ENCODE results near the gene CLDN11. TPM values are rescaled to one million over a fixed set of nuclear protein-coding genes. Genes with fewer than 3 reads are reported as not detected.

Gene CLDN11
- polyA plus RNA-seq, 1 donor from 2014 or later = 0.98 TPM

GRCh38 chr3:170473358-170473757 lies 54.7 kb downstream of the CLDN11 start:
- Histone ChIP-seq H3K4me3 (ENCODE audit: low read length) (no peak overlapping the region), H2AFZ (ENCODE audit: low read depth, low read length) (no peak overlapping the region), H3K9ac (ENCODE audit: low read length) (no peak overlapping the region), H4K20me1 (ENCODE audit: insufficient read depth) (no peaks in the 10 kb centered on the region), H3F3A (ENCODE audit: insufficient read depth, low read length, poor library complexity, severe bottlenecking) (no peaks in the 10 kb centered on the region), H3K9me3 (ENCODE audit: low read length) (no peaks in the 10 kb centered on the region), H3K9me2 (ENCODE audit: insufficient read depth, low read length) (no peaks in the 10 kb centered on the region), H3K4me2 (ENCODE audit: low read length) (no peak overlapping the region), H3K27me3 (ENCODE audit: insufficient read depth, low read depth, low read length) (no peaks in the 10 kb centered on the region), H3K36me3 (ENCODE audit: insufficient read depth, low read length) (no peaks in the 10 kb centered on the region), H3K79me2 (replicated peaks; ENCODE audit: insufficient read depth, low read length) (no peaks in the 10 kb centered on the region), H3K27ac (ENCODE audit: low read length) (no peak overlapping the region)
- TF ChIP-seq REST (IDR thresholded peaks at IDR 0.05; ENCODE audit: borderline replicate concordance) = no peak
- no peak for TF ChIP-seq POLR2AphosphoS5 (IDR thresholded peaks at IDR 0.05)
- TF ChIP-seq TAF1 (IDR thresholded peaks at IDR 0.05; ENCODE audit: low read depth) = no peak
- TF ChIP-seq RAD21 (conservative IDR thresholded peaks at IDR 0.05) = no peak
- TF ChIP-seq EP300 (conservative IDR thresholded peaks at IDR 0.05; ENCODE audit: poor library complexity, severe bottlenecking) = no peak
- no peak for TF ChIP-seq MXI1 (conservative IDR thresholded peaks at IDR 0.05; ENCODE audit: poor library complexity, severe bottlenecking)
- TF ChIP-seq SMC3 (conservative IDR thresholded peaks at IDR 0.05; ENCODE audit: poor library complexity) = no peak
- no peak for TF ChIP-seq CTCF (IDR thresholded peaks at IDR 0.05; ENCODE audit: poor library complexity, severe bottlenecking)
- TF ChIP-seq EZH2 (IDR thresholded peaks at IDR 0.05; ENCODE audit: borderline replicate concordance, insufficient read depth, low read length, poor library complexity, severe bottlenecking) = no peak

- Histone ChIP-seq H3F3A (ENCODE audit: insufficient read depth, low read length, poor library complexity, severe bottlenecking) (no peaks in the 10 kb centered on the region), H3K27ac (ENCODE audit: low read length) (no peak overlapping the region), H3K79me2 (replicated peaks; ENCODE audit: insufficient read depth, low read length) (no peaks in the 10 kb centered on the region), H3K9ac (ENCODE audit: low read length) (no peak overlapping the region), H3K4me2 (ENCODE audit: low read length) (no peak overlapping the region), H3K36me3 (ENCODE audit: insufficient read depth, low read length) (no peaks in the 10 kb centered on the region), H3K9me2 (ENCODE audit: insufficient read depth, low read length) (no peaks in the 10 kb centered on the region), H3K9me3 (ENCODE audit: low read length) (no peaks in the 10 kb centered on the region), H2AFZ (ENCODE audit: low read depth, low read length) (no peak overlapping the region), H3K27me3 (ENCODE audit: insufficient read depth, low read depth, low read length) (no peaks in the 10 kb centered on the region), H3K4me3 (ENCODE audit: low read length) (no peak overlapping the region), H4K20me1 (ENCODE audit: insufficient read depth) (no peaks in the 10 kb centered on the region)
- TF ChIP-seq SMC3 (conservative IDR thresholded peaks at IDR 0.05; ENCODE audit: poor library complexity) = no peak
- TF ChIP-seq REST (IDR thresholded peaks at IDR 0.05; ENCODE audit: borderline replicate concordance) = no peak
- TF ChIP-seq RAD21 (conservative IDR thresholded peaks at IDR 0.05) = no peak
- no peak for TF ChIP-seq CTCF (IDR thresholded peaks at IDR 0.05; ENCODE audit: poor library complexity, severe bottlenecking)
- TF ChIP-seq EP300 (conservative IDR thresholded peaks at IDR 0.05; ENCODE audit: poor library complexity, severe bottlenecking) = no peak
- no peak for TF ChIP-seq MXI1 (conservative IDR thresholded peaks at IDR 0.05; ENCODE audit: poor library complexity, severe bottlenecking)
- TF ChIP-seq POLR2AphosphoS5 (IDR thresholded peaks at IDR 0.05) = no peak
- TF ChIP-seq EZH2 (IDR thresholded peaks at IDR 0.05; ENCODE audit: borderline replicate concordance, insufficient read depth, low read length, poor library complexity, severe bottlenecking) = no peak
These were observed 56.5 kb downstream of the CLDN11 start for GRCh38 chr3:170475092-170475685.
